DND-41 (cell line): ENCODE data around the gene DPF3.

Experiments
- ATAC-seq: fragments of 200-7000 bp; cut with Tn5 transposase; 3 replicates; pipeline ENCODE4 v1.9.1; 2021; ENCODE audit warnings: low read depth; ENCODE audit not compliant: insufficient read depth
- DNase-seq: peaks from one replicate; pipeline ENCODE4 v3.0.0-alpha.2; 2020
- H2AFZ ChIP-seq: 2 replicates; pipeline ENCODE4 v1.6.0; 2012; ENCODE audit warnings: low read depth, low read length
- H3K27ac ChIP-seq: 2 replicates; pipeline ENCODE4 v1.5.1; 2012; ENCODE audit warnings: low read length, inconsistent platforms
- H3K27me3 ChIP-seq: fragments of 200-600 bp; sonication (generic); 2 replicates; pipeline ENCODE4 v1.6.0; 2012; ENCODE audit warnings: low read length, mild to moderate bottlenecking, inconsistent platforms; ENCODE audit not compliant: insufficient read depth, poor library complexity
- H3K36me3 ChIP-seq: 2 replicates; pipeline ENCODE4 v1.5.1; 2012; ENCODE audit warnings: low read length, inconsistent platforms; ENCODE audit not compliant: insufficient read depth
- H3K4me1 ChIP-seq: 2 replicates; pipeline ENCODE4 v1.5.1; 2012; ENCODE audit warnings: mild to moderate bottlenecking, low read length; ENCODE audit not compliant: insufficient read depth
- H3K4me2 ChIP-seq: 2 replicates; pipeline ENCODE4 v1.6.0; 2012; ENCODE audit warnings: mild to moderate bottlenecking, moderate library complexity, low read length, inconsistent platforms; ENCODE audit not compliant: insufficient read depth
- H3K4me3 ChIP-seq, 2 experiments: fragments of 200-600 bp in 1 of 2; shearing (Covaris generic) in 1 of 2; 2 replicates each; pipeline ENCODE4 v1.5.1; 2012 to 2016; ENCODE audit warnings: inconsistent platforms in 2 of 2, low read length in 2 of 2, mild to moderate bottlenecking in 2 of 2, low read depth in 1 of 2, moderate library complexity in 1 of 2
- H3K79me2 ChIP-seq: 2 replicates; pipeline ENCODE4 v1.6.0; 2012; ENCODE audit warnings: low read length, inconsistent platforms; ENCODE audit not compliant: insufficient read depth
- H3K9ac ChIP-seq: 2 replicates; pipeline ENCODE4 v1.6.0; 2012; ENCODE audit warnings: low read depth, mild to moderate bottlenecking, inconsistent platforms, low read length, moderate library complexity
- H3K9me3 ChIP-seq: 2 replicates; pipeline ENCODE4 v1.5.1; 2012; ENCODE audit warnings: low read length, moderate library complexity, mild to moderate bottlenecking, inconsistent platforms; ENCODE audit not compliant: insufficient read depth, severe bottlenecking
- H4K20me1 ChIP-seq: 2 replicates; pipeline ENCODE4 v1.6.0; 2012; ENCODE audit warnings: low read length; ENCODE audit not compliant: insufficient read depth
- CTCF ChIP-seq: IDR thresholded peaks from 2 replicates; pipeline ENCODE4 v1.5.1; 2012; ENCODE audit warnings: borderline replicate concordance, low read length, moderate library complexity, mild to moderate bottlenecking; ENCODE audit not compliant: poor library complexity, severe bottlenecking; ENCODE audit errors: extremely low read depth
- EZH2 ChIP-seq: IDR thresholded peaks from 3 replicates; pipeline ENCODE4 v1.6.1; 2012; ENCODE audit warnings: borderline replicate concordance, low read depth, mild to moderate bottlenecking, moderate library complexity, low read length, inconsistent platforms; ENCODE audit not compliant: severe bottlenecking

DPF3 gene

GRCh38 chr14:72610831-72611200 lies 283.1 kb downstream of the DPF3 start:
- peaks cover 25% of the 10 kb centered on the region for H3K27me3 ChIP-seq
- H3K9ac ChIP-seq, result no peak overlapping the region
- H4K20me1 ChIP-seq, result 0 out of 2 replicates have a peak, but pooled peaks cover 9% of the 10 kb centered on the region
- H3K4me1 ChIP-seq, result peaks cover 5% of the 10 kb centered on the region
- H3K79me2 ChIP-seq, result no peaks in the 10 kb centered on the region
- ATAC-seq (no peak), DNase-seq (no peak)
- no peak overlapping the region for H2AFZ ChIP-seq
- TF ChIP-seq EZH2 (no peak), CTCF (no peak)
- no peaks in the 10 kb centered on the region for H3K36me3 ChIP-seq
- H3K4me3 ChIP-seq, result no peak overlapping the region
- no peak overlapping the region for H3K27ac ChIP-seq
- no peaks in the 10 kb centered on the region for H3K9me3 ChIP-seq
- H3K4me2 ChIP-seq, result no peak overlapping the region

GRCh38 chr14:72610096-72610830 lies 283.6 kb downstream of the DPF3 start:
- H3K36me3 ChIP-seq, result no peaks in the 10 kb centered on the region
- H3K4me3 ChIP-seq, result no peak overlapping the region
- H3K4me1 ChIP-seq, result no peaks in the 10 kb centered on the region
- 0 out of 2 replicates have a peak, but pooled peaks cover 9% of the 10 kb centered on the region for H4K20me1 ChIP-seq
- TF ChIP-seq EZH2 (no peak), CTCF (no peak)
- H3K27me3 ChIP-seq, result peaks cover 25% of the 10 kb centered on the region
- no peak overlapping the region for H3K4me2 ChIP-seq
- no peaks in the 10 kb centered on the region for H3K79me2 ChIP-seq
- no peak overlapping the region for H3K9ac ChIP-seq
- ATAC-seq (no peak), DNase-seq (no peak)
- H3K27ac ChIP-seq, result no peak overlapping the region
- no peaks in the 10 kb centered on the region for H3K9me3 ChIP-seq
- H2AFZ ChIP-seq, result no peak overlapping the region

GRCh38 chr14:72609205-72609916 lies 284.5 kb downstream of the DPF3 start:
- no peak overlapping the region for H3K9ac ChIP-seq
- no peaks in the 10 kb centered on the region for H3K79me2 ChIP-seq
- TF ChIP-seq CTCF (no peak), EZH2 (no peak)
- no peak for ATAC-seq
- peaks cover 34% of the 10 kb centered on the region for H3K27me3 ChIP-seq
- H3K27ac ChIP-seq, result no peak overlapping the region
- no peak overlapping the region for H3K4me2 ChIP-seq
- H3K9me3 ChIP-seq, result no peaks in the 10 kb centered on the region
- no peaks in the 10 kb centered on the region for H3K36me3 ChIP-seq
- H4K20me1 ChIP-seq, result 0 out of 2 replicates have a peak, but pooled peaks cover 9% of the 10 kb centered on the region
- H2AFZ ChIP-seq, result no peak overlapping the region
- no peak for DNase-seq
- H3K4me3 ChIP-seq, result no peak overlapping the region
- no peaks in the 10 kb centered on the region for H3K4me1 ChIP-seq
